NCI-H2107 (cell line): Measurements from ENCODE around the gene CERS6.

Experiments used
- DNase-seq: peaks from one replicate; lab custom pipeline; 2025; lab: John Stamatoyannopoulos, UW

CERS6 gene

GRCh38 chr2:168568476-168569267 lies 112.6 kb downstream of the CERS6 start:
- no peak for DNase-seq

DNA sequence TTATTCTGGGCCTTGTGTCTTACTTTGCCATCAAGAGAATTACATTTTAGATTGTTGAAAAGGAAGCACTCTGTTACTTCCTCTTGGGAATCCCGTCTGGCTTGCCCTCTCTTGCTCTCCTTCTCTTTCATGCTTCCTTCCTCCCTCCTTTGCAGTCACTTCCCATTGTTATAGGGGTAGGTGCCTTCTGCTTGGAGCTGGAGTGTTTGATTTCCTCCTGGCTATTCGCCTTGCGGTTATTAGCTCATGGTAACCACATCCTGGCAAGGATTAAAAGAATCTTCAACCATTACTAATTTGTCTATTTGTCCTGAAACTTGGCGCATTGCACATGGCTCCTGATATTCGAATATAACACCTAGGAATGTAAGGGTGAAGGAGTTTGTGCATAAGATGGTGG lies 115.0 kb downstream of the CERS6 start:
- DNase-seq, result no peak

GRCh38 chr2:168573128-168573903 lies 117.2 kb downstream of the CERS6 start:
- DNase-seq, result no peak

- no peak for DNase-seq
Observed at GRCh38 chr2:168574856-168575630, 119.0 kb downstream of the CERS6 start.

GRCh38 chr2:168577885-168578284 lies 121.8 kb downstream of the CERS6 start:
- no peak for DNase-seq

- no peak for DNase-seq
Observed at GRCh38 chr2:168583064-168583709, 127.1 kb downstream of the CERS6 start.

- DNase-seq, result no peak
Observed at GRCh38 chr2:168583710-168584521, 127.8 kb downstream of the CERS6 start.

GRCh38 chr2:168584911-168585310 lies 128.8 kb downstream of the CERS6 start:
- DNase-seq, result no peak

DNA sequence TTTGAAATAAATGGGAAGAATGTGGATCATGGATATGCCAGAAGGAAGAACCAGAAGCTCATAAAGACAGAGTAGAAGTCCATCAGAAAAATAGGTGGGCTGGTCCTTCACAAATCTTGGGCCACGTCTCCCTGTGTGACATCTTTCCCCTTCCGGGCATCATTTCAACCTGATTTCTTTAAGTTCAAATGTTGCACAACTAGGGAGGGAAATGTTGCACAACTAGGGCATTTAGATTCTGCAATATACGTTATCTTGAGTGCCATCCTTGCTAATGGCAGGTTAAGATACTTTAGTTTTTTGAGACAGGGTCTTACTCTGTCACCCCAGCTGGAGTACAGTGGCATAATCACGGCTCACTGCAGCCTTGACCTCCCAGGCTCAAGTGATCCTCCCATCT lies 129.6 kb downstream of the CERS6 start:
- DNase-seq, result no peak

GRCh38 chr2:168587307-168587706 lies 131.2 kb downstream of the CERS6 start:
- DNase-seq, result no peak

GRCh38 chr2:168589236-168590211 lies 133.5 kb downstream of the CERS6 start:
- no peak for DNase-seq

DNA sequence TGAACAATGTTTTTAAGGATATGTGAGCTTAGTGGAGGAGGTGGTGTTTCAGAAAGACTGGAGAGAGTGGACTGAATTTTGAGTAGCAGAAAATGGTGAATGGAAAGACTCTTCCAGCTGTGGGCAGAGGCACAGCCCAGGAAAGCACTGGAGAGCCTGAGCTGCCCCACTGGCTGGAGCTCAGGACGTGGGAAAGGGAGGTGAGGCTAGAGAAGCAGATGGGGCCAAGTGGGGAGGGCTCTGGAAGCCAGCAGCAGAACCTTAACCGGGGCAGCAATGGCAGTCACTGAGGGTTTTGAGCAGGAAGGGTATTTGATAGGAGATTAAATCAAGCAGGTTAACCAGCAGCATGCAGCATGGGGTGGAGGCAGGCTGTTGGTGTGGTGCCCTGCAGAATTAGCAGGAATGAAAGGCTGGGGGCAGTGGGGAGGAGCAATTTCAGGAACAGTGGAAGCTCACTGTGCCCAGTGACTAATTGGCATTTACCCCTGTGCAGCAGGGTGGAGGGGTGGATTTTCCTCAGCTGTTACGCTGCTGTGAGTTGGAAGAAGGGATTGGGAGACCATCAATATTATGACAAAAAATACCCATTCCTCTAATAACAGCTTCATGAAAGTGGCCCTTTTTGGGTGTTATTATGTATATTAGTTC lies 136.2 kb downstream of the CERS6 start:
- DNase-seq, result no peak

- no peak for DNase-seq
Observed at GRCh38 chr2:168593713-168594112, 137.6 kb downstream of the CERS6 start.

DNA sequence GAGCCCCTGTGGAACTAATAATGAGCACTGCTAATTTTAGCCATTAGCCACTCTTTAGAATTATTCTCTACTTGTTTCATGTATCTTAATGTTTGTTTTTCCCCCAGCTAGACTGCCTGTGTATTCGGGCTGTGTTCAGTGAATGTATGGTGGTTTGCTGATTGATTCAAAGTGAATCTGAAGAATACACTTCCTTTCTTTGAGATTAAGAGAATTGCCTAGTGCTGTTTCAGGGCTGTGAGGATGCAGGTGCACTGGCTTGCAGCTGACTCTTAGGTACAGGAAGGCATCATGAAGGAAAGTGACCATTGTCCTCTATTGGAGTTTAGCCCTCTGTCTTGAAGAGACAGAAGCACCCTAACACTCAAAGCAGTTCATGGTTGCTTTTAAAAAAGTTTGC lies 138.7 kb downstream of the CERS6 start:
- no peak for DNase-seq

GRCh38 chr2:168596881-168597655 lies 141.0 kb downstream of the CERS6 start:
- DNase-seq, result no peak

GRCh38 chr2:168599738-168600137 lies 143.7 kb downstream of the CERS6 start:
- no peak for DNase-seq

- DNase-seq, result no peak
Observed at GRCh38 chr2:168600949-168601348, 144.9 kb downstream of the CERS6 start.

DNA sequence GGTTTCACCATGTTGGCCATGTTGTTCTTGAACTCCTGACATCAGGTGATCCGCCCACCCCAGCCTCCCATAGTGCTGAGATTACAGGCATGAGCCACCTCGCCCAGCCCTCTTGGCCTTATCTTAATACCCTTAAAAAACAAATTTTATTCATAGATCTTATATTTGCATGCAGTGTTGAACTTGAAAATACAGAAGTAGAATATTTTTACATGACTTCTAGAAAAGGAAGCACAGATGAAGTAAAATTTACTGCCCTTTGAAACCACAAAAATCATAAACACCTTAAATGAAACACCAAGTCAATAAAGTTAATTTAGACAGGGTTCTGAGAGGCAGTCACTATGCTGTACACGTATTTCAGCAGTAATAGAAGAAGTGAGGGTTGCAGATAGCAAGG lies 145.7 kb downstream of the CERS6 start:
- no peak for DNase-seq

GRCh38 chr2:168602379-168602778 lies 146.3 kb downstream of the CERS6 start:
- no peak for DNase-seq
